ENCODE results near the gene ANGPTL4.

GRCh38 chr19:8355631-8356402 is 8.1 kb upstream of the ANGPTL4 start:
- TF ChIP-seq, protein P1, sequence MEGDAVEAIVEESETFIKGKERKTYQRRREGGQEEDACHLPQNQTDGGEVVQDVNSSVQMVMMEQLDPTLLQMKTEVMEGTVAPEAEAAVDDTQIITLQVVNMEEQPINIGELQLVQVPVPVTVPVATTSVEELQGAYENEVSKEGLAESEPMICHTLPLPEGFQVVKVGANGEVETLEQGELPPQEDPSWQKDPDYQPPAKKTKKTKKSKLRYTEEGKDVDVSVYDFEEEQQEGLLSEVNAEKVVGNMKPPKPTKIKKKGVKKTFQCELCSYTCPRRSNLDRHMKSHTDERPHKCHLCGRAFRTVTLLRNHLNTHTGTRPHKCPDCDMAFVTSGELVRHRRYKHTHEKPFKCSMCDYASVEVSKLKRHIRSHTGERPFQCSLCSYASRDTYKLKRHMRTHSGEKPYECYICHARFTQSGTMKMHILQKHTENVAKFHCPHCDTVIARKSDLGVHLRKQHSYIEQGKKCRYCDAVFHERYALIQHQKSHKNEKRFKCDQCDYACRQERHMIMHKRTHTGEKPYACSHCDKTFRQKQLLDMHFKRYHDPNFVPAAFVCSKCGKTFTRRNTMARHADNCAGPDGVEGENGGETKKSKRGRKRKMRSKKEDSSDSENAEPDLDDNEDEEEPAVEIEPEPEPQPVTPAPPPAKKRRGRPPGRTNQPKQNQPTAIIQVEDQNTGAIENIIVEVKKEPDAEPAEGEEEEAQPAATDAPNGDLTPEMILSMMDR (IDR thresholded peaks at IDR 0.05; ENCODE audit: low read depth, low read length), result no peak
- TF ChIP-seq, protein P2, sequence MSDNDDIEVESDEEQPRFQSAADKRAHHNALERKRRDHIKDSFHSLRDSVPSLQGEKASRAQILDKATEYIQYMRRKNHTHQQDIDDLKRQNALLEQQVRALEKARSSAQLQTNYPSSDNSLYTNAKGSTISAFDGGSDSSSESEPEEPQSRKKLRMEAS (IDR thresholded peaks at IDR 0.05; ENCODE audit: low read depth, low read length), result 0 out of 2 replicates have a peak, but pooled peaks have one; percentile 18
